Omental fat pad (tissue), 4 donors: ENCODE measurements around the gene HAPLN3. TPM values are rescaled to one million over a fixed set of nuclear protein-coding genes. Genes with fewer than 3 reads are reported as not detected.
A peak's percentile ranks its signal among the peaks of the same experiment; 100 is the strongest.
"Not testable (repeated sequence)": the region's sequence is repeated elsewhere in the genome, so short reads cannot be mapped to it uniquely, and the experiment has no call there.

Experiments used
- ATAC-seq: fragments of 150-250 bp; one replicate; pipeline ENCODE4 v1.9.1; 2016; ENCODE audit warnings: mild to moderate bottlenecking, moderate library complexity; ENCODE audit not compliant: low FRiP score
- DNase-seq: peaks from one replicate; pipeline ENCODE4 v3.0.0-alpha.2; 2019; ENCODE audit warnings: low spot score
- CTCF ChIP-seq, 3 donors: fragments of 450-650 bp; IDR thresholded peaks; one replicate each; pipeline ENCODE4 v1.5.1; 2016 to 2017; ENCODE audit warnings: antibody characterized with exemption in 3 of 3, mild to moderate bottlenecking in 3 of 3, moderate library complexity in 2 of 3
- total RNA-seq, 4 donors: library from RNA; depleted of rRNA; stranded (reverse); fragments of >200 nt; gene quantifications; one replicate each; pipeline ENCODE4 v1.1.0, GENCODE V29; 2016

HAPLN3 gene
- 10 to 100 TPM in 3 of 4 donors, 1 to 10 TPM in 1; 7.2 to 56.2 (median 31.0) TPM for total RNA-seq

GRCh38 chr15:88894819-88895767 lies at the start of gene HAPLN3:
HAPLN3 (minus strand) TSS chr15:88895544; CDS start chr15:88887298, 8,246 bp downstream.
- ATAC-seq (peak; percentile 44), DNase-seq (peak; percentile 26)
- no peak for TF ChIP-seq CTCF (IDR thresholded peaks at IDR 0.05)

GRCh38 chr15:88940110-88940675 lies 44.8 kb upstream of the HAPLN3 start:
- DNase-seq (no peak), ATAC-seq (no peak)
- TF ChIP-seq CTCF (IDR thresholded peaks at IDR 0.05): no peak

GRCh38 chr15:88939486-88939806 lies 44.1 kb upstream of the HAPLN3 start:
- no peak for ATAC-seq
- TF ChIP-seq CTCF (IDR thresholded peaks at IDR 0.05): no peak
- no peak for DNase-seq

- ATAC-seq (no peak), DNase-seq (no peak)
- no peak for TF ChIP-seq CTCF (IDR thresholded peaks at IDR 0.05)
Measured at GRCh38 chr15:88938802-88939485, 43.6 kb upstream of the HAPLN3 start.

- DNase-seq, ATAC-seq: not testable (repeated sequence)
Measured at GRCh38 chr15:88934449-88934848, 39.1 kb upstream of the HAPLN3 start.

GRCh38 chr15:88932875-88933330 lies 37.6 kb upstream of the HAPLN3 start:
- DNase-seq (no peak), ATAC-seq (no peak)
- TF ChIP-seq CTCF (IDR thresholded peaks at IDR 0.05): no peak

- no peak for DNase-seq
- no peak for ATAC-seq
- no peak for TF ChIP-seq CTCF (IDR thresholded peaks at IDR 0.05)
Measured at GRCh38 chr15:88932271-88932874, 37.0 kb upstream of the HAPLN3 start.
